Stimulated activated CD8-positive, alpha-beta memory T cell treated with anti-CD3 and anti-CD28 coated beads, Interleukin-4, amount 100 ng/mL, for 1 hour (primary cell): ENCODE results near the gene HOXA6.

Experiments
- DNase-seq, 2 donors: peaks; one replicate each; pipeline ENCODE4 v3.0.0-alpha.2; 2020; ENCODE audit warnings: low read depth in 2 of 2, low spot score in 1 of 2

The HOXA6 gene

GRCh38 chr7:27099453-27100370 is 47.9 kb downstream of the HOXA6 start:
- no peak for DNase-seq

DNA sequence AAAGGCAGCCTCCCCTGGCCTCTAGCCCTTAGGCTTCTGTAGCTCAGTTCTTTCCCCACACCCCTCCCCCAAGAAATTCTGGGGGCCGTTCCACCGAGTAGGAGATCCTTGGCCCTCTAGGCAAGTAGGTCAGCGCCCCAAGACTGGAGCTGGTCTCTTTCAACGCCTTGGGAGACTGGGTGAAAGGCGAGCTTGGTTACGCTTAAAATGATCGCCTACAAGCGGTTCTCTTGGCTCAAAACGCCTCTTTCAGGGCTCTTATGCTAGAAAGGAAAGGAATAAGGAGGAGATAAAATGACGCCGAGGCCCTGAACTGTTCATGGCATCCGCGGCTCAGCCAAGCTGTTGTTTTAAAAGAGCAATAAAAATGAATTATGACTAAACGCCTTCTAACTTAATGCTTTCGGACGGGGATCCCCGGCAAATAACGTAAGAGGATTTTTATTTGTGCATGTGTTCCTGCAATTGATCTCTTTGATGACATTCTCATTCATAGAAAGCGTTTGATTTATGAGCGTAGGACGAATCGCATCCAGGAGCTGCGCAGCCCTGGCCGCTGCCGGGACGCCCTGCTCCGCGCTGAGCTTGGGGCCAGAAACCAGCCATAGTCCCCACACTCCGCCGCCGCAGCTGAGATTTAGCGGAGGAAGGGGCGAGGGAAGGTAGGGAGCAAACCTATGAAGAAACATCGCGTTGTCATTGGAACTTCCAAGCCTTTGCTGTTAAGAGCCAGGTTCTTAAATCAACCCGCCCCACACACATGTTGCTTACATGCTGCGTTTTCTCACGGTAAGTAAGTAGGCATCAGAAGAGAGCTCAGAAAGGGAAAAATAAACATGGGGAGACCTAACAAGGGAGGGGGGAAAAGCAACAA is 48.8 kb downstream of the HOXA6 start:
- DNase-seq, result no peak

DNA sequence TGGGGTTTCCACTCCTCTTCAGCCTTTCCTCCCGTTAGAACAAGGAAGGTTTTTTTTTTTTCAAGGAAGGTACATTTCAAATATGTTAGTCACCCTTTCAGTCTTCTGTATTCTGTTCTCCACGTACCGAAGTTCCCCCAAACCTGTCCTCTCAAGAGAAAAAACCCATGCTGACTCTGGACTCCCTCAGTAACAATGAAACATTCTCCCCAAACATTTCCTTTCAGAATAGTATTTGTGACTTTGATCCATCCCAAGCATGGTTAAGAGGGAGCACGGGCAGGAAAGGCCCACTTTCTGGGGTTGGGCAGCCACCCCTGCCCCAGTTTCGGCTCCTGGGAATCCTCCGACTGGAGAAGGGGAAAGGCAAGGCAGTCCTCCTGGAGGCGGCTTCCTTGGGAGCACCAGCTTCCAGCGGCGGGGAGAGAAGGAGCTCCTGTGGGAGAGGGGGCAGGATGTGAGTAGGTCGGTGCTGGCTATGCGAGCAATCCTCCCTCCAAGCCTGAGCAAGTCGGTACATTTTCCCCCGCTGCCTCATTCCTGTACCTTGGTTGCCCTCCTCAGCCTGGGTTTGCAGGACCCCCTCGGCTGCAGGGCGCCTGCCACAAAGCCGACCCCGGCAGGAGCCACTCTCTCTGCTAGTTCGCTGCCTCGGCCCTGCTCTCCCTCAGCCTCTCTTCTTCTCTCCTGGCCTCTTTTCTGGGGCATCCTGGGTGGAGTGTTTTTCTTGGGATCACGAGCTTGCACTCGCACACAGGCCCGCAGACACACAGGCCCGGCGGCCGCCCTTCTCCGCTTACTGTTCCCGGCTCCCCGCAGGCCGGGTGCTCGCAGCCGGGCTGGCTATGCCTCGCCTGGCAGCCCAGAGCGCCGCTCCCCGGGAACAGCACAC is 49.6 kb downstream of the HOXA6 start:
- DNase-seq, result no peak

DNA sequence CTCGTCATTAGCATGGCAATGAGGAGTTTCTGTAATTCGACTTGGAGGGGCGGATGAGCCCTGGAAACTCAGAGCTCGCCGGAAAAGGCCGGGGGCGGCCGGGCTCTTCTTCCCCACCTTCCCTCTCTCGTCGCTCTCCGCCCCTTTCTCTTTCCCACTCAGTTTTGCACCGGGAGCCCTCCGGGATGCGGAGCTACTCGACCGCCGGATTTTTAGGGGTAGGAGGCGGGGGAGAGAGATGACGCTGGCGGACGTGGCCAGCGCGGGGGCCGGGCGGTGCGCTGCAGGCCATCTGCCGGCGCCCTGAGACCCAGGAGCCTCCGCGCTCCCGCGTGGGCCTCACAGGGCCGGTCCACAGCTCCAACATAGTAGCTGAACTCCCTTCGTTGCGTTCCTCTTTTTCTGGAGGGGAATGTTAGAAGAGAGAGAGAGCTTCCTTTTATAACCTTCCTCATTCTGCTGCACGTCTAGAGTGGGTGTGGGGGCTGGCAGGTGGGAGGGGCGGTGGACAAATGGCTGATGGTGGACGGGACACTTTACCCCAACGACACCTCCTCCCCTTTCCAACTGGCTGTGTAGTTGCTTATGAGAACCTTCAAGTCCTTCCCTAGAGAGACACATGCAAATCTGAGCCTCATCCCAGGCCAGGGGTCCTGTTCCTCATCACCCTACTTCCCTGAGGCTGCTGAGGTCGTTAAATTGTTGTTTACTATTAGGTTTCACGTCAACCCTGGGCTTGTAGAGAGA is 50.6 kb downstream of the HOXA6 start:
- DNase-seq, result no peak

GRCh38 chr7:27095897-27096767 is 51.4 kb downstream of the HOXA6 start, which contains the start of gene HOXA1:
Gene HOXA1 (minus strand): TSS chr7:27096000. CDS start chr7:27095912, 88 bp downstream.
- peak; percentile 25 to 57 for DNase-seq
